Mammary epithelial cell (primary cell): ENCODE data around the gene SETD5.

Experiments
- EZH2 ChIP-seq: IDR thresholded peaks from 2 replicates; pipeline ENCODE4 v1.6.1; 2012; ENCODE audit warnings: low read length, inconsistent platforms, borderline replicate concordance
- TF ChIP-seq, protein P1 (sequence below), 2 donors: IDR thresholded peaks in 1 of 2; conservative IDR thresholded peaks in 1 of 2; 2 replicates each; pipeline ENCODE4 v1.5.1; 2011 to 2012; ENCODE audit warnings: inconsistent platforms in 2 of 2, low read length in 2 of 2, mild to moderate bottlenecking in 2 of 2, control low read depth in 1 of 2, low read depth in 1 of 2; ENCODE audit not compliant: insufficient read depth in 1 of 2; ENCODE audit errors: extremely low read depth in 1 of 2

DNA sequence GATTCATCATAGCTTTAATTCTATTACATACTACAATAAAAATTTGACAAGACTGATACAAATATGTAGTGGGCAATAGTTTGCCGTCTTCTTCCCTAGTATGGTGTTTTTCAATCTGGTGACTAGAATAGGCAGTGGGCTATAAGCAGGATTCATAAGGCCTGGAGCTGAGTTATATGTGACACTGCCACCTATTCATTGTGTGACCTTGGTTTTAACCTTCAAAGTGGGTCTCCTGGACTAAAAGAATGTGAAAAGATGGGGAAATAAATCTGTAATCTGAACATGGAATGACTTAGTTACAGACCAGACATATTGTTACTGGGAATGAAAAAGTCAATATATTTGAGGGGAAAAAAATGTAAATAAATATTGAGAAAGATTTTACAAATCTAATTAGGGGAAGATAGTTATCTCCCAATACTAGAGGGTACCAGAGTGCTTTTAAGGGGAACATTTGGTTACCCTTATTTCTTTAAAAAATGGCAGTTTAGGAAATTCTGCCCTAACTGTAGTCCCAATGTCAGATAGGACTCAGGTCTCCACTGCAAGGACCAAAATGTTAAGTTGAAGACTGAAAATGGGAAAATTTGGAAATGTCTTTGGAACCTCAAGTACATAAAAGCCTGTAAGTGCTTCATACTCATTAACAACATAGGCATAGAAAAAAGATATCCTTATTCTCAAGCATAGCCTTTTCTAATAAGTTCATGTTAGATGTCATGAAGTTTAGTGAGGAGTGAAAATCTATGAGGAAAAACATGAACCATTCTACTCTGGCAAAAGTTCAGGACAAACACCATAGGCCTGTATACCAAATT, 10.7 kb upstream of the SETD5 start:
- TF ChIP-seq, protein P1, sequence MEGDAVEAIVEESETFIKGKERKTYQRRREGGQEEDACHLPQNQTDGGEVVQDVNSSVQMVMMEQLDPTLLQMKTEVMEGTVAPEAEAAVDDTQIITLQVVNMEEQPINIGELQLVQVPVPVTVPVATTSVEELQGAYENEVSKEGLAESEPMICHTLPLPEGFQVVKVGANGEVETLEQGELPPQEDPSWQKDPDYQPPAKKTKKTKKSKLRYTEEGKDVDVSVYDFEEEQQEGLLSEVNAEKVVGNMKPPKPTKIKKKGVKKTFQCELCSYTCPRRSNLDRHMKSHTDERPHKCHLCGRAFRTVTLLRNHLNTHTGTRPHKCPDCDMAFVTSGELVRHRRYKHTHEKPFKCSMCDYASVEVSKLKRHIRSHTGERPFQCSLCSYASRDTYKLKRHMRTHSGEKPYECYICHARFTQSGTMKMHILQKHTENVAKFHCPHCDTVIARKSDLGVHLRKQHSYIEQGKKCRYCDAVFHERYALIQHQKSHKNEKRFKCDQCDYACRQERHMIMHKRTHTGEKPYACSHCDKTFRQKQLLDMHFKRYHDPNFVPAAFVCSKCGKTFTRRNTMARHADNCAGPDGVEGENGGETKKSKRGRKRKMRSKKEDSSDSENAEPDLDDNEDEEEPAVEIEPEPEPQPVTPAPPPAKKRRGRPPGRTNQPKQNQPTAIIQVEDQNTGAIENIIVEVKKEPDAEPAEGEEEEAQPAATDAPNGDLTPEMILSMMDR (conservative IDR thresholded peaks at IDR 0.05 in 1 of 2, IDR thresholded peaks at IDR 0.05 in 1 of 2; ENCODE audit: extremely low read depth in 1 of 2, insufficient read depth in 1 of 2, low read depth in 1 of 2, low read length in 2 of 2) = no peak
- TF ChIP-seq EZH2 = no peak
